ENCODE results near the gene NOL7.

GRCh38 chr6:13572240-13572639 is 42.9 kb upstream of the NOL7 start:
- TF ChIP-seq, protein P1, sequence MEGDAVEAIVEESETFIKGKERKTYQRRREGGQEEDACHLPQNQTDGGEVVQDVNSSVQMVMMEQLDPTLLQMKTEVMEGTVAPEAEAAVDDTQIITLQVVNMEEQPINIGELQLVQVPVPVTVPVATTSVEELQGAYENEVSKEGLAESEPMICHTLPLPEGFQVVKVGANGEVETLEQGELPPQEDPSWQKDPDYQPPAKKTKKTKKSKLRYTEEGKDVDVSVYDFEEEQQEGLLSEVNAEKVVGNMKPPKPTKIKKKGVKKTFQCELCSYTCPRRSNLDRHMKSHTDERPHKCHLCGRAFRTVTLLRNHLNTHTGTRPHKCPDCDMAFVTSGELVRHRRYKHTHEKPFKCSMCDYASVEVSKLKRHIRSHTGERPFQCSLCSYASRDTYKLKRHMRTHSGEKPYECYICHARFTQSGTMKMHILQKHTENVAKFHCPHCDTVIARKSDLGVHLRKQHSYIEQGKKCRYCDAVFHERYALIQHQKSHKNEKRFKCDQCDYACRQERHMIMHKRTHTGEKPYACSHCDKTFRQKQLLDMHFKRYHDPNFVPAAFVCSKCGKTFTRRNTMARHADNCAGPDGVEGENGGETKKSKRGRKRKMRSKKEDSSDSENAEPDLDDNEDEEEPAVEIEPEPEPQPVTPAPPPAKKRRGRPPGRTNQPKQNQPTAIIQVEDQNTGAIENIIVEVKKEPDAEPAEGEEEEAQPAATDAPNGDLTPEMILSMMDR (conservative IDR thresholded peaks at IDR 0.05; ENCODE audit: low read depth, low read length) = no peak
- TF ChIP-seq EZH2 (IDR thresholded peaks at IDR 0.05; ENCODE audit: low read length, unreplicated experiment) = no peak

Measured in PC-3 (cell line).